Measurements from ENCODE around the gene RPAP2.
"Not testable (repeated sequence)": the region's sequence is repeated elsewhere in the genome, so short reads cannot be mapped to it uniquely, and the experiment has no call there.

RPAP2 gene

DNA sequence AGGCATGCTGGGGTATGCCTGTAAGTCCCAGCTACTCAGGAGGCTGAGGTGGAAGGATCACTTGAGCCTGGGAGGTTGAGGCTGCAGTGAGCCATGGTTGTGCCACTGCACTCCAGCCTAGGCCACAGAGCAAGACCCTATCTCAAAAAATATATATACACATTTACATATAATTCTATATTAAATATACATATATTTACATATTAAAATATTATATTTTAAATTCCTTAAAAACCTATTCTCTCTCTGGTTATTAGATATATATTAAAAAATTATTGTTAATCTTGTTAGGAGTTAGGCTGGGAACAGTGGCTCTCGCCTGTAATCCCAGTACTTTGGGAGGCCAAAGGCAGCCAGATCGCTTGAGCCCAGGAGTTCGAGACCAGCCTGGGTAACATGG, 22.8 kb upstream of the RPAP2 start:
- no peaks in the 10 kb centered on the region for H3K36me3 ChIP-seq (replicated peaks)
- TF ChIP-seq, protein P1, sequence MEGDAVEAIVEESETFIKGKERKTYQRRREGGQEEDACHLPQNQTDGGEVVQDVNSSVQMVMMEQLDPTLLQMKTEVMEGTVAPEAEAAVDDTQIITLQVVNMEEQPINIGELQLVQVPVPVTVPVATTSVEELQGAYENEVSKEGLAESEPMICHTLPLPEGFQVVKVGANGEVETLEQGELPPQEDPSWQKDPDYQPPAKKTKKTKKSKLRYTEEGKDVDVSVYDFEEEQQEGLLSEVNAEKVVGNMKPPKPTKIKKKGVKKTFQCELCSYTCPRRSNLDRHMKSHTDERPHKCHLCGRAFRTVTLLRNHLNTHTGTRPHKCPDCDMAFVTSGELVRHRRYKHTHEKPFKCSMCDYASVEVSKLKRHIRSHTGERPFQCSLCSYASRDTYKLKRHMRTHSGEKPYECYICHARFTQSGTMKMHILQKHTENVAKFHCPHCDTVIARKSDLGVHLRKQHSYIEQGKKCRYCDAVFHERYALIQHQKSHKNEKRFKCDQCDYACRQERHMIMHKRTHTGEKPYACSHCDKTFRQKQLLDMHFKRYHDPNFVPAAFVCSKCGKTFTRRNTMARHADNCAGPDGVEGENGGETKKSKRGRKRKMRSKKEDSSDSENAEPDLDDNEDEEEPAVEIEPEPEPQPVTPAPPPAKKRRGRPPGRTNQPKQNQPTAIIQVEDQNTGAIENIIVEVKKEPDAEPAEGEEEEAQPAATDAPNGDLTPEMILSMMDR (IDR thresholded peaks at IDR 0.05; ENCODE audit: low read depth, low read length, missing control alignments) = no peak
- no peak for DNase-seq
- H3K27ac ChIP-seq = no peak overlapping the region
- no peak overlapping the region for H3K4me3 ChIP-seq (ENCODE audit: low read depth, low read length)
- no peaks in the 10 kb centered on the region for H3K27me3 ChIP-seq (replicated peaks)
- in situ Hi-C loops (cut with HindIII; ENCODE audit: low pct_ligation_motif_present, low sequenced_read_pairs) = no loop called here

DNA sequence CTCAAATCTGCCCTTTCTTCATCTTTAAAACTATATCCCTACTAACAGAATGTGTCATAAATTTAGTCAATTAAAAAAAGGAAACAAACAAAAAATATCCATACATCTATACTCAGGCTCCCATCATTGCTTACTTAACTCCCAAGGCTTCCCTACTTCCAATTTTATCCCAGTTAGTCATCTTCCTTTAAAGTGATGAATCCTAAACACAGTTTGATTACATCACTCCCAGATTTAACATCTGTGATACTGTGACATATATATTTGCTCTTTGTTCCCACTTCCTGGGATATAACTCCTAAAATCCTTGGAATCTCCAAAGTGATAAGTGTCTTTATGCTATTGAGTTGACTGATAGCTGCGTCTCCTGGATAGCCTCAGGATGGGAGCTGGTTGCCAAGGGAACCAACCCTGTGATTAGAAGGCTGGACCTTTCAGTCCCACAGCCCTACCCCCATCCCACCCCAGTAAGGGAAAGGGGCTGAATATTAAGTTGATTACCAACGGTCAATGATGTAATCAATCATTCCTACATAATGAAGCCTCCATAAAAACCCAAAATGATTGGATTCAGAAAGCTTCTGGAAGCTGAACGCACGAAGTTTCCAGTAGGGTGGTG, 21.6 kb upstream of the RPAP2 start:
- in situ Hi-C loops (cut with HindIII; ENCODE audit: low pct_ligation_motif_present, low sequenced_read_pairs) = no loop called here
- Histone ChIP-seq H3K4me3 (ENCODE audit: low read depth, low read length) (no peak overlapping the region), H3K27me3 (replicated peaks) (no peaks in the 10 kb centered on the region), H3K27ac (peak overlapping the region; percentile 38), H3K36me3 (replicated peaks) (no peaks in the 10 kb centered on the region)
- TF ChIP-seq, protein P1 (IDR thresholded peaks at IDR 0.05; ENCODE audit: low read depth, low read length, missing control alignments) = no peak
- DNase-seq = no peak

DNA sequence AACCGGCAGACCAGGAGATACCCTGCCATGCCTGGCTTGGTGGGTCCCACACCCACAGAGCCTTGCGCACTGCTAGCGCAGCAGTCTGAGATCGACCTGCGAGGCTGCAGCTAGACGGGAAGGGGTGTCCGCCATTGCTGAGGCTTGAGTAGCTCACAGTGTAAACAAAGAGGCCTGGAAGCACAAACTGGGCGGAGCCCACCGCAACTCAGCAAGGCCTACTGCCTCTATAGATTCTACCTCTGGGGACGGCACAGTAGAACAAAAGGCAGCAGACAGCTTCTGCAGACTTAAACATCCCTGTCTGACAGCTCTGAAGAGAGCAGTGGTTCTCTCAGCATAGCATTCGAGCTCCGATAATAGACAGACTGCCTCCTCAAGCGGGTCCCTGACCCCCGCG, 19.1 kb upstream of the RPAP2 start:
- H3K4me3 ChIP-seq (ENCODE audit: low read depth, low read length); H3K36me3 ChIP-seq (replicated peaks); H3K27me3 ChIP-seq (replicated peaks); H3K27ac ChIP-seq; in situ Hi-C loops (cut with HindIII; ENCODE audit: low pct_ligation_motif_present, low sequenced_read_pairs); DNase-seq: not testable (repeated sequence)

DNA sequence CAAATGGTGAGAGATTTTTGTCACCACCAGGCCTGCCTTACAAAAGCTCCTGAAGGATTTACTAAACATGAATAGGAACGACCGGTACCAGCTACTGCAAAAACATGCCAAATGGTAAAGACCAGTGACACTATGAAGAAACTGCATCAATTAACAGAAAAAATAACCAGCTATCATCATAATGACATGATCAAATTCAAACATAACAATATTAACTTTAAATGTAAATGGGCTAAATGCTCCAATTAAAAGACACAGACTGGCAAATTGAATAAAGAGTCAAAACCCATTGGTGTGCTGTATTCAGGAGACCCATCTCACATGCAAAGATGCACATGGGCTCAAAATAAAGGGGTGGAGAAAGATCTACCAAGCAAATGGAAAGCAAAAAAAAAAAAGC, 17.4 kb upstream of the RPAP2 start:
- H3K27me3 ChIP-seq (replicated peaks); DNase-seq; in situ Hi-C loops (cut with HindIII; ENCODE audit: low pct_ligation_motif_present, low sequenced_read_pairs): not testable (repeated sequence)

DNA sequence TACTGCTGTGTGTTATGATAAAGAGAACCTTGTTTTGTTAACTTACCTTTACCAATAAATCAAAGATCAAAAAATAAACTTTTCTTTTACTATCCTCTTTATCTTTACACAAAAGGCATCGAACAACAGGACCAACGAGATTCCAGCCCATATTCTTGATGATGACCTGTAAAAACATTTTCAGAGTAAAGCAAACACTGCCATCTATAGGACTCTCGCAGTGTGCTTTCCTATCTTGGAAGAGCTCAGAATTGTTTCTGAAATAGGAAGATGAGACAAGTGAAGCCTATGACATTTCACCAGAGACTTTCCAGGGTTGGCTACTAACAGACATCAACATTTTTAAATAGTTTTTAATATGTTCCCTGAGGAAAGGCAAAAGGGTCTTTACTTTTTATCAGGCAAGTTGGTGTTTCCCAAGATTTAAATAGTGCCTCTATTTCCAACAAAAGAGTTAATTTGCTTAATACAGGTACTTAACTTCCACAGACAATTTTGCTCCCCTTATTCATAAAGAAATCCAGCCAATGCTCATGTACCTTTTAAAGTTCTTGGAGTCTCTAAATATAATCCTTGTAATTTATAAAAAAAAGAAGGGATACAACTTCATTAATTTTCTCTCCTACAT, 7.4 kb upstream of the RPAP2 start:
- peak; percentile 53 for DNase-seq
- TF ChIP-seq, protein P1 (IDR thresholded peaks at IDR 0.05; ENCODE audit: low read depth, low read length, missing control alignments) = peak; percentile 72
- in situ Hi-C loops (cut with HindIII; ENCODE audit: low pct_ligation_motif_present, low sequenced_read_pairs) = loop anchor here (10.0 kb wide), 1 partner anchor 297 kb away; no protein-coding TSS in a partner anchor
- H3K27me3 ChIP-seq (replicated peaks) = no peaks in the 10 kb centered on the region
- no peak overlapping the region for H3K27ac ChIP-seq
- no peak overlapping the region for H3K4me3 ChIP-seq (ENCODE audit: low read depth, low read length)
- H3K36me3 ChIP-seq (replicated peaks) = peaks cover 2% of the 10 kb centered on the region

More for the DNA sequence above, 17.4 kb upstream of the RPAP2 start:
- not testable (repeated sequence) for H3K4me3 ChIP-seq (ENCODE audit: low read depth, low read length); H3K36me3 ChIP-seq (replicated peaks); H3K27ac ChIP-seq

DNA sequence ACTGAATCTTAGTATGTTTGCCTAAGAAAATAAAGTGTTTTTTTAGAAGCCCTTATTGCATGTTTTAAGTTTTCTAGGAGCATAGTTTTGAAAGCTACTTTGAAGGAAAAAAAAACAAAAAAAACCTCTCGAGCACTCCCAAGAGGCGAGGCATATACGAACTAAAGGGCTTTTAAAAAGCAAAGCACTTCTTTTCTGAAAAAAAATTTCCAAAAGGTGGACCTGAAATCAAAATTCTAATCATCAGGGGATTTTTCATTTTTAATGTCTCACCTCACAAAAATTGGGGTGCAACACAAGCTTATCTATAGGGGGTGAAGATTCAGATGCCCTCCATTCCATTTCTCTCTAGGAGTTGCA, 666 bp upstream of the RPAP2 start:
- H3K27ac ChIP-seq = peak overlapping the region; percentile 83
- TF ChIP-seq, protein P1 (IDR thresholded peaks at IDR 0.05; ENCODE audit: low read depth, low read length, missing control alignments) = no peak
- H3K4me3 ChIP-seq (ENCODE audit: low read depth, low read length) = peak overlapping the region; percentile 84
- H3K27me3 ChIP-seq (replicated peaks) = no peaks in the 10 kb centered on the region
- peaks cover 2% of the 10 kb centered on the region for H3K36me3 ChIP-seq (replicated peaks)
- in situ Hi-C loops (cut with HindIII; ENCODE audit: low pct_ligation_motif_present, low sequenced_read_pairs) = loop anchor here (10.0 kb wide), 1 partner anchor 303 kb away; no protein-coding TSS in a partner anchor
- DNase-seq = no peak

Measured in brain microvascular endothelial cell (primary cell).